A549 (cell line): ENCODE data around the gene PLPP2. TPM values are rescaled to one million over a fixed set of nuclear protein-coding genes. Genes with fewer than 3 reads are reported as not detected.

Experiments used
- ATAC-seq, 2 experiments: fragments of 200-7000 bp in 1 of 2; fragments of >200 bp in 1 of 2; cut with Nextera tagmentation in 1 of 2; cut with Tn5 transposase in 1 of 2; 3 replicates each; pipeline versions ENCODE4 v1.8.0 to v1.9.1; 2018 to 2020; ENCODE audit warnings: mild to moderate bottlenecking in 1 of 2, moderate library complexity in 1 of 2
- CTCF ChIA-PET: fragments of 300-600 bp; sonication (Branson Sonifier 250); formaldehyde crosslinking; extraction: SDS; loops from one replicate; lab custom pipeline; 2021; ENCODE audit warnings: antibody characterized with exemption, inconsistent platforms; lab: Yijun Ruan, JAX
- POLR2A ChIA-PET: fragments of 350-600 bp; formaldehyde crosslinking; extraction: SDS; loops from one replicate; lab custom pipeline; 2021; ENCODE audit warnings: antibody characterized with exemption, inconsistent platforms; lab: Yijun Ruan, JAX
- DNase-seq, 2 experiments: peaks; one replicate each; pipeline versions ENCODE4 v3.0.0 to v3.0.0-alpha.2; 2011 to 2016; ENCODE audit warnings: low read depth in 1 of 2, low spot score in 1 of 2
- FAIRE-seq: peaks from 2 replicates; lab custom pipeline; 2011; peaks lifted over from hg19 to GRCh38; lab: Jason Lieb, UNC
- H3K27ac ChIP-seq, 2 experiments: fragments of >200 bp; sonication (Bioruptor Twin); formaldehyde crosslinking; 3 replicates each; pipeline ENCODE4 v1.5.1; 2016 to 2017
- H3K4me1 ChIP-seq: fragments of >200 bp; sonication (Bioruptor Twin); formaldehyde crosslinking; 3 replicates; pipeline ENCODE4 v1.6.1; 2016
- H3K4me2 ChIP-seq: fragments of >200 bp; sonication (Bioruptor Twin); formaldehyde crosslinking; 3 replicates; pipeline ENCODE4 v1.6.1; 2016
- H3K4me3 ChIP-seq: fragments of >200 bp; sonication (Bioruptor Twin); formaldehyde crosslinking; 3 replicates; pipeline ENCODE4 v1.5.1; 2016
- H3K9me3 ChIP-seq: fragments of >200 bp; sonication (Bioruptor Twin); formaldehyde crosslinking; 3 replicates; pipeline ENCODE4 v1.6.1; 2016
- BHLHE40 ChIP-seq: IDR thresholded peaks from 2 replicates; pipeline ENCODE4 v1.6.1; 2012; ENCODE audit warnings: low read depth, low read length, inconsistent platforms
- CHD4 ChIP-seq: fragments of 200-600 bp; sonication (generic); IDR thresholded peaks from 2 replicates; pipeline ENCODE4 v1.6.1; 2016; ENCODE audit warnings: antibody characterized with exemption, mild to moderate bottlenecking, borderline replicate concordance
- EHF ChIP-seq: fragments of 250-450 bp; sonication (Bioruptor Pico); IDR thresholded peaks from 2 replicates; pipeline ENCODE4 v1.5.0; 2020; ENCODE audit warnings: mild to moderate bottlenecking
- EHMT2 ChIP-seq: fragments of 200-600 bp; sonication (generic); IDR thresholded peaks from 2 replicates; pipeline ENCODE4 v1.6.1; 2016; ENCODE audit warnings: antibody characterized with exemption, low read depth, mild to moderate bottlenecking, moderate library complexity
- EP300 ChIP-seq, 2 experiments: fragments of >200 bp; sonication (Bioruptor Twin); formaldehyde crosslinking; IDR thresholded peaks; 2 replicates in 1 of 2; 3 replicates in 1 of 2; pipeline ENCODE4 v1.6.1; 2016 to 2017
- FOSB ChIP-seq: fragments of 250-450 bp; sonication (Bioruptor Pico); IDR thresholded peaks from 2 replicates; pipeline ENCODE4 v1.5.0; 2020; ENCODE audit warnings: mild to moderate bottlenecking, moderate library complexity
- HDAC2 ChIP-seq: fragments of 200-600 bp; sonication (generic); IDR thresholded peaks from 2 replicates; pipeline ENCODE4 v1.6.1; 2016
- HEYL ChIP-seq: fragments of 250-450 bp; sonication (Bioruptor Pico); IDR thresholded peaks from 2 replicates; pipeline ENCODE4 v1.8.0; 2021; ENCODE audit warnings: mild to moderate bottlenecking, moderate library complexity
- KDM5A ChIP-seq: fragments of 200-600 bp; sonication (generic); IDR thresholded peaks from 2 replicates; pipeline ENCODE4 v1.6.1; 2016; ENCODE audit warnings: antibody characterized with exemption, mild to moderate bottlenecking
- NPAS2 ChIP-seq: fragments of 250-450 bp; sonication (Bioruptor Pico); IDR thresholded peaks from 2 replicates; pipeline ENCODE4 v1.8.0; 2022; ENCODE audit warnings: mild to moderate bottlenecking, moderate library complexity, borderline replicate concordance
- RCOR1 ChIP-seq: fragments of 150-350 bp; IDR thresholded peaks from 2 replicates; pipeline ENCODE4 v1.6.1; 2014; ENCODE audit warnings: antibody characterized with exemption, low read length, low read depth
- RNF2 ChIP-seq: fragments of 200-600 bp; sonication (generic); IDR thresholded peaks from 2 replicates; pipeline ENCODE4 v1.6.1; 2016; ENCODE audit warnings: low read depth, mild to moderate bottlenecking, antibody characterized with exemption, moderate library complexity, borderline replicate concordance
- SREBF2 ChIP-seq: fragments of 450-650 bp; IDR thresholded peaks from 2 replicates; pipeline ENCODE4 v1.6.1; 2014; ENCODE audit warnings: mild to moderate bottlenecking, moderate library complexity
- TP53 ChIP-seq: fragments of 250-450 bp; sonication (Bioruptor Pico); IDR thresholded peaks from 2 replicates; pipeline ENCODE4 v1.5.0; 2021; ENCODE audit warnings: mild to moderate bottlenecking, moderate library complexity
- ZC3H11A ChIP-seq: fragments of 450-650 bp; IDR thresholded peaks from 2 replicates; pipeline ENCODE4 v1.6.1; 2014; ENCODE audit warnings: antibody characterized with exemption, mild to moderate bottlenecking
- ZFP36 ChIP-seq: fragments of 450-650 bp; IDR thresholded peaks from 2 replicates; pipeline ENCODE4 v1.6.1; 2014; ENCODE audit warnings: borderline replicate concordance; ENCODE audit not compliant: partially characterized antibody
- ZSCAN20 ChIP-seq: fragments of 250-450 bp; sonication (Bioruptor Pico); IDR thresholded peaks from 2 replicates; pipeline ENCODE4 v1.8.0; 2022; ENCODE audit warnings: mild to moderate bottlenecking, moderate library complexity
- WGBS: methylation state at CpG from one replicate; pipeline ENCODE4 v1.1.6; 2017; ENCODE audit errors: missing lambda C conversion rate; 5-methylcytosine and 5-hydroxymethylcytosine counted together
- polyA plus RNA-seq, 4 experiments: library from polyadenylated mRNA; depleted of rRNA in 3 of 4; stranded (reverse); fragments of >200 nt; fragmentation: RNase III in 1 of 4; extraction: RNeasy Plus Mini Kit Qiagen cat#74134 plus additional on column Dnase treatment in 1 of 4; gene quantifications; 2 replicates in 3 of 4; 3 replicates in 1 of 4; pipeline ENCODE4 v1.2.3, GENCODE V29; 2011 to 2017
- TF ChIP-seq, protein P1 (sequence below): fragments of 200-600 bp; sonication (generic); IDR thresholded peaks from 2 replicates; pipeline ENCODE4 v1.6.1; 2016; ENCODE audit warnings: antibody characterized with exemption, mild to moderate bottlenecking, moderate library complexity
- TF ChIP-seq, protein P2 (sequence below): IDR thresholded peaks from 2 replicates; pipeline ENCODE4 v1.6.1; 2012; ENCODE audit warnings: low read depth, borderline replicate concordance
- TF ChIP-seq, protein P3 (sequence below): fragments of >200 bp; sonication (Bioruptor Twin); formaldehyde crosslinking; IDR thresholded peaks from 2 replicates; pipeline ENCODE4 v1.6.1; 2016
- TF ChIP-seq, protein P4 (sequence below): fragments of 450-650 bp; IDR thresholded peaks from 2 replicates; pipeline ENCODE4 v1.6.1; 2014; ENCODE audit warnings: antibody characterized with exemption
- TF ChIP-seq, protein P5 (sequence below): fragments of 150-350 bp; IDR thresholded peaks from 2 replicates; pipeline ENCODE4 v1.6.1; 2014; ENCODE audit warnings: low read depth, mild to moderate bottlenecking, low read length

PLPP2 gene
- polyA plus RNA-seq, 2 of the 4 experiments (the other 2 are of a cell fraction): 44.2 to 100 TPM

DNA sequence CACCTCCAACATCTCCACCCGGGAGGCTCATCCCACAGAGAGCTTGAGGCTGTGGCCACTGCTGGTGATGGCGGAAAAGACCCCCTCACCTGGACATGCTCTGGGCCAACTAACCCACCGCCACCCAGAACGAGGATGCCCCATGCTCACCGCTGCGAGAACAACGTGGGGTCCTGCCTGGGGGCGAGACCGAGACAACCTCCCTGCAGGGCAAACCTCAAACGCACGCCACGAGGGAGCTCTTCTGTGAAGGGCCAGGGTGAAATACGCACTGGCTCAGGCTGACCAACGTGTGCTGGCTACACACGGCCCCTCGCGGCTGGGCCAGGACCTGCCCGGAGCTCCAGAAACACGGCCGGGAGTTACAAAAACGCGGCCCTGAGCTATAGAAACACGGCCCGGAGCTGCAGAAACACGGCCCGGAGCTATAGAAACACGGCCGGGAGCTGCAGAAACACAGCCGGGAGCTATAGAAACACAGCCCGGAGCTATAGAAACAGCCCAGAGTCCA, 19.0 kb upstream of the PLPP2 start (continued):
- TF ChIP-seq, protein P1, sequence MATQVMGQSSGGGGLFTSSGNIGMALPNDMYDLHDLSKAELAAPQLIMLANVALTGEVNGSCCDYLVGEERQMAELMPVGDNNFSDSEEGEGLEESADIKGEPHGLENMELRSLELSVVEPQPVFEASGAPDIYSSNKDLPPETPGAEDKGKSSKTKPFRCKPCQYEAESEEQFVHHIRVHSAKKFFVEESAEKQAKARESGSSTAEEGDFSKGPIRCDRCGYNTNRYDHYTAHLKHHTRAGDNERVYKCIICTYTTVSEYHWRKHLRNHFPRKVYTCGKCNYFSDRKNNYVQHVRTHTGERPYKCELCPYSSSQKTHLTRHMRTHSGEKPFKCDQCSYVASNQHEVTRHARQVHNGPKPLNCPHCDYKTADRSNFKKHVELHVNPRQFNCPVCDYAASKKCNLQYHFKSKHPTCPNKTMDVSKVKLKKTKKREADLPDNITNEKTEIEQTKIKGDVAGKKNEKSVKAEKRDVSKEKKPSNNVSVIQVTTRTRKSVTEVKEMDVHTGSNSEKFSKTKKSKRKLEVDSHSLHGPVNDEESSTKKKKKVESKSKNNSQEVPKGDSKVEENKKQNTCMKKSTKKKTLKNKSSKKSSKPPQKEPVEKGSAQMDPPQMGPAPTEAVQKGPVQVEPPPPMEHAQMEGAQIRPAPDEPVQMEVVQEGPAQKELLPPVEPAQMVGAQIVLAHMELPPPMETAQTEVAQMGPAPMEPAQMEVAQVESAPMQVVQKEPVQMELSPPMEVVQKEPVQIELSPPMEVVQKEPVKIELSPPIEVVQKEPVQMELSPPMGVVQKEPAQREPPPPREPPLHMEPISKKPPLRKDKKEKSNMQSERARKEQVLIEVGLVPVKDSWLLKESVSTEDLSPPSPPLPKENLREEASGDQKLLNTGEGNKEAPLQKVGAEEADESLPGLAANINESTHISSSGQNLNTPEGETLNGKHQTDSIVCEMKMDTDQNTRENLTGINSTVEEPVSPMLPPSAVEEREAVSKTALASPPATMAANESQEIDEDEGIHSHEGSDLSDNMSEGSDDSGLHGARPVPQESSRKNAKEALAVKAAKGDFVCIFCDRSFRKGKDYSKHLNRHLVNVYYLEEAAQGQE: no peak
- TF ChIP-seq, protein P2, sequence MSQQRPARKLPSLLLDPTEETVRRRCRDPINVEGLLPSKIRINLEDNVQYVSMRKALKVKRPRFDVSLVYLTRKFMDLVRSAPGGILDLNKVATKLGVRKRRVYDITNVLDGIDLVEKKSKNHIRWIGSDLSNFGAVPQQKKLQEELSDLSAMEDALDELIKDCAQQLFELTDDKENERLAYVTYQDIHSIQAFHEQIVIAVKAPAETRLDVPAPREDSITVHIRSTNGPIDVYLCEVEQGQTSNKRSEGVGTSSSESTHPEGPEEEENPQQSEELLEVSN: no peak
- TF ChIP-seq, protein P3, sequence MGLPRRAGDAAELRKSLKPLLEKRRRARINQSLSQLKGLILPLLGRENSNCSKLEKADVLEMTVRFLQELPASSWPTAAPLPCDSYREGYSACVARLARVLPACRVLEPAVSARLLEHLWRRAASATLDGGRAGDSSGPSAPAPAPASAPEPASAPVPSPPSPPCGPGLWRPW: no peak
- TF ChIP-seq HDAC2: no peak
- TF ChIP-seq, protein P4, sequence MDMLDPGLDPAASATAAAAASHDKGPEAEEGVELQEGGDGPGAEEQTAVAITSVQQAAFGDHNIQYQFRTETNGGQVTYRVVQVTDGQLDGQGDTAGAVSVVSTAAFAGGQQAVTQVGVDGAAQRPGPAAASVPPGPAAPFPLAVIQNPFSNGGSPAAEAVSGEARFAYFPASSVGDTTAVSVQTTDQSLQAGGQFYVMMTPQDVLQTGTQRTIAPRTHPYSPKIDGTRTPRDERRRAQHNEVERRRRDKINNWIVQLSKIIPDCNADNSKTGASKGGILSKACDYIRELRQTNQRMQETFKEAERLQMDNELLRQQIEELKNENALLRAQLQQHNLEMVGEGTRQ: no peak
- TF ChIP-seq RCOR1: no peak
- no peak for TF ChIP-seq ZSCAN20 (CRISPR knock-in tag)
- TF ChIP-seq TP53: no peak
- no peak for TF ChIP-seq EHF
- TF ChIP-seq, all 56 proteins: peak for 0

DNA sequence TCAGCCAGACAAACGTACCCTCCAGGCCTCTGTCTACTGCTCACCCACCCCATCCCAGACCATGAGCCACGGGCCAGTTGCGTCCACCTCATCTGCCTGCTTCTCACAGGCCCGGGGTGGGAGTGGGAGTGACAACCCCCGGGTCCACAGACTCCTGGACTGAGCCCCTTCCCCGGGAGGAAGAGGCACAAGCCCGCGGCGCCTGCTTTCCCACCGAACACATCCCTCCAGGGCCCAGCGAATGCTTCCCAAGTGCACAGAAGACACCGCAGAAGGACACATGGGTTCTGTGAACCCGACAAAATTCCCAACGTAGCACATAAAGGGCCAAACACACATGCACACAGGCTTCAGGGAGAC, 18.0 kb upstream of the PLPP2 start:
- Histone ChIP-seq H3K4me2 (no peak overlapping the region), H3K4me1 (no peaks in the 10 kb centered on the region), H3K9me3 (no peaks in the 10 kb centered on the region)
- CTCF ChIA-PET: no interaction called here
- TF ChIP-seq KDM5A: no peak
- no peak for TF ChIP-seq RNF2
- TF ChIP-seq HDAC2: no peak
- TF ChIP-seq CHD4: no peak
- TF ChIP-seq, protein P5, sequence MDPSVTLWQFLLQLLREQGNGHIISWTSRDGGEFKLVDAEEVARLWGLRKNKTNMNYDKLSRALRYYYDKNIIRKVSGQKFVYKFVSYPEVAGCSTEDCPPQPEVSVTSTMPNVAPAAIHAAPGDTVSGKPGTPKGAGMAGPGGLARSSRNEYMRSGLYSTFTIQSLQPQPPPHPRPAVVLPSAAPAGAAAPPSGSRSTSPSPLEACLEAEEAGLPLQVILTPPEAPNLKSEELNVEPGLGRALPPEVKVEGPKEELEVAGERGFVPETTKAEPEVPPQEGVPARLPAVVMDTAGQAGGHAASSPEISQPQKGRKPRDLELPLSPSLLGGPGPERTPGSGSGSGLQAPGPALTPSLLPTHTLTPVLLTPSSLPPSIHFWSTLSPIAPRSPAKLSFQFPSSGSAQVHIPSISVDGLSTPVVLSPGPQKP: no peak
- TF ChIP-seq FOSB (CRISPR knock-in tag): no peak
- no peak for TF ChIP-seq ZC3H11A
- TF ChIP-seq HEYL: no peak
- TF ChIP-seq EHMT2: no peak
- TF ChIP-seq SREBF2: no peak
- no peak for TF ChIP-seq EP300 (IDR thresholded peaks at IDR 0.05)
- TF ChIP-seq, protein P3: no peak
- no peak for TF ChIP-seq NPAS2
- TF ChIP-seq ZFP36: no peak
- TF ChIP-seq BHLHE40: no peak
- TF ChIP-seq, all 56 proteins: peak for 0
- no peak for DNase-seq
- no peak for ATAC-seq
- FAIRE-seq: no peak
- WGBS: 85% methylated on average over 3 of the region's 14 CpGs
- H3K27ac ChIP-seq: no peak overlapping the region
- H3K4me3 ChIP-seq: no peak overlapping the region
- POLR2A ChIA-PET: no interaction called here
